K562 (cell line): ENCODE data around the gene VRK1. TPM values are rescaled to one million over a fixed set of nuclear protein-coding genes. Genes with fewer than 3 reads are reported as not detected.

Experiments used
- ATAC-seq: fragments of 200-7000 bp; cut with Tn5 transposase; 3 replicates; pipeline ENCODE4 v1.9.1; 2020; ENCODE audit warnings: moderate library complexity
- BruUV-seq: library from RNA; stranded (reverse); fragments of 400-500 nt; replicated peaks from 2 replicates; lab custom pipeline; 2021; lab: Mats Ljungman, UMichigan
- CTCF ChIA-PET: fragments of 300-600 bp; formaldehyde crosslinking; extraction: SDS; loops from one replicate; lab custom pipeline; 2021; ENCODE audit warnings: low intra/inter-chr PET ratio; lab: Yijun Ruan, JAX
- POLR2A ChIA-PET: fragments of 300-600, 350-650 bp; sonication (Branson Sonifier 250); formaldehyde crosslinking; extraction: SDS; loops from one replicate; lab custom pipeline; 2021; ENCODE audit warnings: antibody characterized with exemption, inconsistent platforms; lab: Yijun Ruan, JAX
- DNase-seq, 4 experiments: peaks; one replicate each; pipeline versions ENCODE4 v3.0.0 to v3.0.0-alpha.2; 2011 to 2018; ENCODE audit warnings: low spot score in 3 of 4, mixed read lengths in 3 of 4; ENCODE audit errors: extremely low read depth in 1 of 4
- FAIRE-seq: peaks from 2 replicates; lab custom pipeline; 2011; peaks lifted over from hg19 to GRCh38; lab: Jason Lieb, UNC
- H2AFZ ChIP-seq: 2 replicates; pipeline ENCODE4 v1.6.0; 2011; ENCODE audit warnings: low read depth, low read length, control low read depth, inconsistent platforms
- H3K27ac ChIP-seq: fragments of 200-600 bp; 3 replicates; pipeline ENCODE4 v1.8.0; 2011; ENCODE audit warnings: low read depth, mild to moderate bottlenecking, control low read depth, inconsistent platforms, low read length, moderate library complexity, mixed read lengths; ENCODE audit errors: extremely low read depth
- H3K27me3 ChIP-seq, 2 experiments: fragments of 300-600 bp in 1 of 2; 2 replicates in 1 of 2; 3 replicates in 1 of 2; pipeline versions ENCODE4 v1.6.0 to v1.8.0; 2011; ENCODE audit warnings: inconsistent platforms in 2 of 2, low read length in 2 of 2, mild to moderate bottlenecking in 1 of 2, mixed read lengths in 1 of 2, moderate library complexity in 1 of 2; ENCODE audit not compliant: control insufficient read depth in 2 of 2, insufficient read depth in 2 of 2
- H3K36me3 ChIP-seq: fragments of 300-600 bp; 3 replicates; pipeline ENCODE4 v1.8.0; 2011; ENCODE audit warnings: mild to moderate bottlenecking, low read length, inconsistent platforms; ENCODE audit not compliant: control insufficient read depth, insufficient read depth
- H3K4me1 ChIP-seq, 2 experiments: fragments of 200-600 bp in 1 of 2; replicated peaks in 1 of 2; 2 replicates in 1 of 2; 3 replicates in 1 of 2; pipeline versions ENCODE4 v1.5.1 to v1.8.0; 2011; ENCODE audit warnings: inconsistent platforms in 2 of 2, low read length in 2 of 2, mild to moderate bottlenecking in 1 of 2, mixed read lengths in 1 of 2, moderate library complexity in 1 of 2; ENCODE audit not compliant: control insufficient read depth in 2 of 2, insufficient read depth in 2 of 2
- H3K4me2 ChIP-seq: 2 replicates; pipeline ENCODE4 v1.6.1; 2011; ENCODE audit warnings: low read length, control low read depth, inconsistent platforms, mixed read lengths; ENCODE audit not compliant: insufficient read depth
- H3K4me3 ChIP-seq: fragments of 200-600 bp; sonication (generic), shearing (Covaris generic); 2 replicates; pipeline ENCODE4 v1.5.1; 2016; ENCODE audit warnings: control low read depth, inconsistent platforms
- H3K79me2 ChIP-seq: fragments of 200-600 bp; 3 replicates; pipeline ENCODE4 v1.8.0; 2011; ENCODE audit warnings: low read length, inconsistent platforms; ENCODE audit not compliant: control insufficient read depth, insufficient read depth
- H3K9ac ChIP-seq, 2 experiments: 2 replicates each; pipeline versions ENCODE4 v1.6.0 to v1.6.1; 2011; ENCODE audit warnings: low read depth in 2 of 2, low read length in 2 of 2, control low read depth in 1 of 2, inconsistent platforms in 1 of 2, mild to moderate bottlenecking in 1 of 2, mixed read lengths in 1 of 2; ENCODE audit not compliant: insufficient read depth in 1 of 2
- H3K9me1 ChIP-seq: one replicate; pipeline ENCODE4 v1.6.0; 2011; ENCODE audit warnings: inconsistent platforms, mild to moderate bottlenecking, low read length, moderate library complexity; ENCODE audit not compliant: control insufficient read depth, insufficient read depth
- H3K9me3 ChIP-seq: replicated peaks from 2 replicates; pipeline ENCODE4 v1.5.1; 2011; ENCODE audit warnings: low read depth, low read length, inconsistent platforms; ENCODE audit not compliant: control insufficient read depth, insufficient read depth
- H4K20me1 ChIP-seq: replicated peaks from 2 replicates; pipeline ENCODE4 v1.6.1; 2011; ENCODE audit warnings: low read length, inconsistent platforms, mixed read lengths; ENCODE audit not compliant: control insufficient read depth, insufficient read depth
- L3MBTL2 ChIP-seq: fragments of 450-650 bp; IDR thresholded peaks from 2 replicates; pipeline ENCODE4 v1.6.1; 2016; ENCODE audit warnings: mild to moderate bottlenecking, moderate library complexity
- MLLT1 ChIP-seq, 2 experiments: fragments of 450-650 bp; IDR thresholded peaks; 2 replicates each; pipeline ENCODE4 v1.6.1; 2016
- NCOA1 ChIP-seq: fragments of 450-650 bp; IDR thresholded peaks from 2 replicates; pipeline ENCODE4 v1.6.1; 2016; ENCODE audit warnings: low read depth
- NCOA6 ChIP-seq: fragments of 450-650 bp; IDR thresholded peaks from 2 replicates; pipeline ENCODE4 v1.6.1; 2017; ENCODE audit warnings: mild to moderate bottlenecking
- SMAD1 ChIP-seq: fragments of 150-350 bp; IDR thresholded peaks from 2 replicates; pipeline ENCODE4 v1.6.1; 2014; ENCODE audit warnings: low read length, low read depth; ENCODE audit not compliant: partially characterized antibody
- TAF15 ChIP-seq: fragments of 200-400 bp; formaldehyde crosslinking; IDR thresholded peaks from 2 replicates; pipeline ENCODE4 v1.6.1; 2017; ENCODE audit warnings: mild to moderate bottlenecking, low read depth, low read length, moderate library complexity
- TCF15 ChIP-seq: fragments of 250-450 bp; sonication (Bioruptor Pico); IDR thresholded peaks from 2 replicates; pipeline ENCODE4 v1.8.0; 2022; ENCODE audit warnings: moderate library complexity, mild to moderate bottlenecking, inconsistent platforms
- TGIF2 ChIP-seq: sonication (generic); formaldehyde crosslinking; IDR thresholded peaks from 2 replicates; pipeline ENCODE4 v1.8.1; 2022; ENCODE audit warnings: mild to moderate bottlenecking, missing genetic modification reagents, moderate library complexity
- ZNF695 ChIP-seq: fragments of 450-650 bp; formaldehyde crosslinking; IDR thresholded peaks from 2 replicates; pipeline ENCODE4 v1.4.0; 2020; ENCODE audit warnings: mild to moderate bottlenecking, moderate library complexity
- ZNF766 ChIP-seq: fragments of 200-800 bp; sonication (Bioruptor generic); conservative IDR thresholded peaks from 2 replicates; pipeline ENCODE4 v1.6.1; 2016; ENCODE audit warnings: missing genetic modification characterization, missing compliant biosample characterization
- ZNF77 ChIP-seq: fragments of 250-450 bp; sonication (Bioruptor Pico); IDR thresholded peaks from 2 replicates; pipeline ENCODE4 v1.5.0; 2020
- ZSCAN29 ChIP-seq: fragments of 450-650 bp; IDR thresholded peaks from 2 replicates; pipeline ENCODE4 v1.6.1; 2017
- WGBS: fragments of 100-300 bp; shearing (Covaris generic); methylation state at CpG from one replicate; pipeline ENCODE4 v1.1.6; 2016; ENCODE audit warnings: low coverage, mixed read lengths; ENCODE audit not compliant: insufficient coverage; ENCODE audit errors: missing lambda C conversion rate; 5-methylcytosine and 5-hydroxymethylcytosine counted together
- in situ Hi-C: fragments of 300-500 bp; cut with MboI; formaldehyde crosslinking; loops from 4 replicates; pipeline ENCODE4 v1.15.0; 2018; ENCODE audit warnings: inconsistent platforms, mixed read lengths
- intact Hi-C: fragments of 100-400 bp; cut with micrococcal nuclease; formaldehyde crosslinking; loops from 2 replicates; pipeline ENCODE4 v1.14.2; 2022
- polyA plus RNA-seq, 8 experiments: library from polyadenylated mRNA; depleted of rRNA in 4 of 8; stranded (reverse) in 5 of 8; unstranded in 3 of 8; fragments of >200 nt; fragmentation: Nextera tagmentation in 2 of 8; fragmentation: Illumina TruSeq in 1 of 8; extraction: Ambion mirVana in 2 of 8; extraction: Trizol in 1 of 8; gene quantifications; 2 replicates each; pipeline versions ENCODE4 v1.2.1 to v1.2.3, GENCODE V29; 2011 to 2014; ENCODE audit warnings: inconsistent platforms in 1 of 8, missing spikeins in 1 of 8
- total RNA-seq, 7 experiments: library from RNA; depleted of rRNA in 6 of 7; stranded (reverse); fragments of >200 nt in 6 of 7; fragmentation: Illumina TruSeq in 2 of 7; extraction: Trizol in 2 of 7; gene quantifications; 2 replicates each; pipeline versions ENCODE4 v1.2.1 to v1.2.3, GENCODE V29; 2011 to 2021; ENCODE audit warnings: low replicate concordance in 1 of 7

VRK1 gene
- total and polyA plus RNA-seq, 9 of the 15 experiments (the other 6 are each of a cell fraction or from before 2014, with no cell fraction given): 83.6 to 177 (median 116) TPM

- ChIA-PET POLR2A (interaction anchor here (0.6 to 2.0 kb wide), 2 partner anchors 11 to 14 kb away, joined by 3 to 4 read pairs; no protein-coding TSS in a partner anchor), CTCF (interaction anchor here (0.6 kb wide), 1 partner anchor 1747 kb away, joined by 4 read pairs; no protein-coding TSS in a partner anchor)
- no peaks in the 10 kb centered on the region for H3K79me2 ChIP-seq
- no peak overlapping the region for H2AFZ ChIP-seq
- DNase-seq: no peak
- H3K36me3 ChIP-seq: peaks cover 4% of the 10 kb centered on the region; the same call in 1 of the 3 replicates
- ATAC-seq: no peak
- TF ChIP-seq NCOA6: no peak
- no peak for TF ChIP-seq TGIF2
- TF ChIP-seq ZSCAN29: no peak
- no peak for TF ChIP-seq L3MBTL2
- no peak for TF ChIP-seq ZNF77
- no peak for TF ChIP-seq TCF15 (CRISPR knock-in tag)
- no peak for TF ChIP-seq TAF15
- no peak for TF ChIP-seq NCOA1
- TF ChIP-seq MLLT1 (IDR thresholded peaks at IDR 0.05): no peak
- TF ChIP-seq SMAD1: no peak
- no peak for TF ChIP-seq ZNF766 (CRISPR knock-in tag)
- no peak for TF ChIP-seq ZNF695 (CRISPR knock-in tag)
- no peaks in the 10 kb centered on the region for H3K9me1 ChIP-seq
- WGBS: 81% methylated on average over 8 of the region's 8 CpGs
- peak; percentile 23 for FAIRE-seq
- H3K27ac ChIP-seq: no peak overlapping the region
- H3K27me3 ChIP-seq: no peaks in the 10 kb centered on the region
- H3K4me1 ChIP-seq: no peaks in the 10 kb centered on the region
- H4K20me1 ChIP-seq: no peaks in the 10 kb centered on the region
- H3K4me3 ChIP-seq: no peak overlapping the region
- H3K4me2 ChIP-seq: no peak overlapping the region
- H3K9ac ChIP-seq: no peak overlapping the region
- in situ Hi-C loops (no loop called here), intact Hi-C loops (no loop called here)
- no peaks in the 10 kb centered on the region for H3K9me3 ChIP-seq
- no TSS peak for BruUV-seq
Observed at GRCh38 chr14:96903444-96904023, 106.4 kb downstream of the VRK1 start.
